ENCODE data around the gene MYO1A.

Gene MYO1A

GRCh38 chr12:57089271-57090245, 39.6 kb upstream of the MYO1A start (continued):
- TF ChIP-seq PRDM4 (tag by site-specific recombination; IDR thresholded peaks at IDR 0.05) (no peak), ZNF791 (tag by site-specific recombination; IDR thresholded peaks at IDR 0.05) (no peak), ZNF488 (tag by site-specific recombination; IDR thresholded peaks at IDR 0.05) (no peak), ZBTB17 (tag by site-specific recombination; IDR thresholded peaks at IDR 0.05) (no peak; the same call in 1 of the 2 replicates), ZFP3 (tag by site-specific recombination; IDR thresholded peaks at IDR 0.05; ENCODE audit: low read depth) (no peak), ZNF837 (tag by site-specific recombination; IDR thresholded peaks at IDR 0.05) (no peak), ZNF155 (tag by site-specific recombination; IDR thresholded peaks at IDR 0.05) (no peak), ZNF148 (tag by site-specific recombination; IDR thresholded peaks at IDR 0.05; ENCODE audit: borderline replicate concordance) (no peak), SP3 (tag by site-specific recombination; IDR thresholded peaks at IDR 0.05) (peak; percentile 72), PRDM2 (tag by site-specific recombination; IDR thresholded peaks at IDR 0.05; ENCODE audit: borderline replicate concordance) (no peak), ZNF529 (tag by site-specific recombination; IDR thresholded peaks at IDR 0.05; ENCODE audit: insufficient replicate concordance) (no peak), ZNF16 (tag by site-specific recombination; IDR thresholded peaks at IDR 0.05; ENCODE audit: low read depth) (no peak), ZBTB21 (tag by site-specific recombination; IDR thresholded peaks at IDR 0.05) (no peak), ZNF521 (tag by site-specific recombination; IDR thresholded peaks at IDR 0.05) (no peak), ZNF530 (tag by site-specific recombination; IDR thresholded peaks at IDR 0.05; ENCODE audit: low read depth) (no peak), ZNF571 (tag by site-specific recombination; IDR thresholded peaks at IDR 0.05) (no peak), ZSCAN23 (tag by site-specific recombination; IDR thresholded peaks at IDR 0.05) (no peak), OSR2 (tag by site-specific recombination; IDR thresholded peaks at IDR 0.05) (no peak), ZNF560 (tag by site-specific recombination; IDR thresholded peaks at IDR 0.05; ENCODE audit: borderline replicate concordance) (no peak), ZNF707 (tag by site-specific recombination; IDR thresholded peaks at IDR 0.05) (no peak), ZNF311 (tag by site-specific recombination; IDR thresholded peaks at IDR 0.05; ENCODE audit: borderline replicate concordance) (no peak), SETDB1 (IDR thresholded peaks at IDR 0.05; ENCODE audit: insufficient read length, low read length) (no peak), ZNF416 (tag by site-specific recombination; IDR thresholded peaks at IDR 0.05) (no peak), ZNF701 (tag by site-specific recombination; IDR thresholded peaks at IDR 0.05) (0 out of 2 replicates have a peak, but pooled peaks have one; percentile 53), ZBTB7A (tag by site-specific recombination; IDR thresholded peaks at IDR 0.05; ENCODE audit: low read depth) (no peak; the same call in 1 of the 2 replicates), ZNF426 (tag by site-specific recombination; IDR thresholded peaks at IDR 0.05) (no peak), KLF17 (tag by site-specific recombination; IDR thresholded peaks at IDR 0.05) (peak; percentile 59)

All from HEK293 (cell line).